ENCODE measurements around the gene TMEM14A. TPM values are rescaled to one million over a fixed set of nuclear protein-coding genes. Genes with fewer than 3 reads are reported as not detected.

Gene TMEM14A
- total and polyA plus RNA-seq, 9 of the 15 experiments (the other 6 are each of a cell fraction or from before 2014, with no cell fraction given) = 3.5 to 43.3 (median 8.5) TPM

- peaks cover 0 to 9% of the 10 kb centered on the region in 2 experiments; a peak in 2 of 5 replicates for H3K27me3 ChIP-seq (ENCODE audit: control insufficient read depth in 2 of 2, insufficient read depth in 2 of 2, low read length in 2 of 2)
- H3K4me1 ChIP-seq (replicated peaks in 1 of 2; ENCODE audit: control insufficient read depth in 2 of 2, insufficient read depth in 2 of 2, low read length in 2 of 2) = peaks cover 0 to 6% of the 10 kb centered on the region in 2 experiments; a peak in 2 of 5 replicates
- in situ Hi-C loops (cut with MboI) = no loop called here
- H3K9me1 ChIP-seq (ENCODE audit: control insufficient read depth, insufficient read depth, low read length) = no peaks in the 10 kb centered on the region
- ChIA-PET CTCF (ENCODE audit: low intra/inter-chr PET ratio) (no interaction called here), POLR2A (interaction anchor here (0.6 kb wide), 1 partner anchor 66 kb away, joined by 3 read pairs; no protein-coding TSS in a partner anchor)
- no peak overlapping the region for H3K4me2 ChIP-seq (ENCODE audit: insufficient read depth, low read length)
- H2AFZ ChIP-seq (ENCODE audit: low read depth, low read length) = no peak overlapping the region
- no peaks in the 10 kb centered on the region for H4K20me1 ChIP-seq (replicated peaks; ENCODE audit: control insufficient read depth, insufficient read depth, low read length)
- TF ChIP-seq CREB5 (CRISPR knock-in tag; IDR thresholded peaks at IDR 0.05) = no peak
- no peak for TF ChIP-seq E2F4 (CRISPR knock-in tag; IDR thresholded peaks at IDR 0.05; ENCODE audit: low read depth)
- TF ChIP-seq SIRT6 (IDR thresholded peaks at IDR 0.05; ENCODE audit: low read depth, low read length) = no peak
- TF ChIP-seq FOXK1 (CRISPR knock-in tag; IDR thresholded peaks at IDR 0.05; ENCODE audit: borderline replicate concordance) = no peak
- H3K9me3 ChIP-seq (replicated peaks; ENCODE audit: control insufficient read depth, insufficient read depth, low read depth, low read length) = no peaks in the 10 kb centered on the region
- H3K79me2 ChIP-seq (ENCODE audit: control insufficient read depth, insufficient read depth, low read length) = no peaks in the 10 kb centered on the region
- H3K27ac ChIP-seq (ENCODE audit: extremely low read depth, low read depth, low read length) = no peak overlapping the region
- FAIRE-seq (no peak), DNase-seq (ENCODE audit: extremely low read depth in 1 of 4, low spot score in 3 of 4) (no peak), ATAC-seq (no peak)
- BruUV-seq (replicated peaks) = no TSS peak
- intact Hi-C loops (cut with micrococcal nuclease) = no loop called here
- WGBS (ENCODE audit: insufficient coverage, low coverage, missing lambda C conversion rate) = 0% methylated on average over 3 of the region's 3 CpGs
- H3K36me3 ChIP-seq (ENCODE audit: control insufficient read depth, insufficient read depth, low read length) = no peaks in the 10 kb centered on the region
- H3K4me3 ChIP-seq = no peak overlapping the region
- H3K9ac ChIP-seq (ENCODE audit: insufficient read depth in 1 of 2, low read depth in 2 of 2, low read length in 2 of 2) = no peak overlapping the region
Measured at GRCh38 chr6:52734072-52734471, 63.2 kb downstream of the TMEM14A start.

Data from K562 (cell line).